NCI-H128 (cell line): ENCODE data around the gene NDUFB4.
"Not testable (repeated sequence)": the region's sequence is repeated elsewhere in the genome, so short reads cannot be mapped to it uniquely, and the experiment has no call there.

Source experiments
- DNase-seq: peaks from one replicate; lab custom pipeline; 2025; ENCODE audit not compliant: unreplicated experiment; lab: John Stamatoyannopoulos, UW

The NDUFB4 gene

DNA sequence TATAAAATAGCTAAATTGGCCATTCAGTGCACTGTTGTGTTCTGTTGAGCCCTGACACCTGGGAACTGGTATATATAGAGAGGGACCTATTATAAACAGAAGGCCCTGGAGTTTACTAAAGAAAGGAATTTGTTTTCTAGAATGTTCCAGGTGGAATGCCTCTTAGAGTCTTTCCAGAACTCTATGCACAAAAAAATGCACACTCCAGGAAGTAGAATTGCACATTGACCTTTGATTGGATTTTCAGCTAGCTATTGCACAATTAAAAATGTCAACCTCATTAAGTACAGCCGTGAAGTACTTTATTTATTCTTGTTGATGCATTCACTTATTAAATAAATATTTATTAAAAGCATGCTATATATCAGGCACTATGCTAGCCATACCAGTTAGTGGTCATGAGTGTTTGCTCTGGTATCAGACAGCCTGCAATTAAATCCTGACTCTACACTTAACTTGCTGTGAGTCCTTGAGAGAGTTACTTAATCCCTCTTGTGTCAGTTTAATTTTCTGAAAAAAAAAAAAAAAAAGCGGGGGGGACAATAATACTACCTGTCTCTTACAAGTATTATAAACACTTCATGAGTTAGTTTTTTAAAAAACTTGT, 40.8 kb downstream of the NDUFB4 start:
- no peak for DNase-seq

DNA sequence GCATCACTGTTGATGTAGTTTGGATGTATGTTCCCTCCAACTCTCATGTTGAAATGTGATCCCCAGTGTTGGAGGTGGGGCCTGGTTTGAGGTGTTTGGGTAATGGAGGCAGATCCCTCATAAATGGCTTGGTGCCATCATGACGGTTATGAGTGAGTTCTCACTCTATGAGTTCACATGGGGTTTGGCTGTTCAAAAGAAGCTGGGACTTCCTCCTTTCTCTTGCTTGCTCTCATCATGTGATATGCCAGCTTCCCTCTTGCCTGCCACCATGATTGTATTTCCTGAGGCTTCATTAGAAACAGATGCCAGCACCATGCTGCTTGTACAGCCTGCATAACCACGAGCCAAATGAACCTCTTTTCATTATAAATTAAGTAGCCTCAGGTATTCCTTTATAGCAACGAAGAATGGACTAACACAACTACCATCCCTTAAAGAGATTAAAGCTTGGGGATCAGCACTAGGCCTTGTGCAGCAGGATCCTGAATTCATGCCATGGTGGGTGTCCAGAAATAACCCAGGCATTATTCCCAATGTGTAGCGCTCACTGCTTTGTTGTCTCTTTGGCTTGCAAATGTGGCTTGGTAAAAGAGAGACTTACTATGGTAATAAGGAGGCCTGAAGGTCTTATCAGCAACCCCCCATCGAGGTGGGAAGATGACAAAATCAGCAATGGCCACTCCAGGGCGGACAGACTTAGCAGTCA, 41.9 kb downstream of the NDUFB4 start:
- no peak for DNase-seq

DNA sequence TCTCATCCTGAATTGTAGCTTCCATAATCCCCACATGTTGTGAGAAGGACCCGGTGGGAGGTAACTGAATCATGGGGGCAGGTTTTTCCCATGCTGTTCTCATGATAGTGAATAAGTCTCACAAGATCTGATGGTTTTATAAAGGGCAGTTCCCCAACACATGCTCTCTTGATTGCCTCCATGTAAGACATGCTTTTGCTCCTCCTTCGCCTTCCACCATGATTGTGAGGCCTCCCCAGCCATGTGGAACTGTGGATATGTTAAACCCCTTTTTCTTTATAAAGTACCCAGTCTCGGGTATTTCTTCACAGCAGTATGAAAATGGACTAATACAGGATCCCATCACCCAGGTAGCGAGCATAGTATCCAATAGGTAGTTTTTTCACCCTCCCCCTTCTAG, 42.7 kb downstream of the NDUFB4 start:
- not testable (repeated sequence) for DNase-seq

DNA sequence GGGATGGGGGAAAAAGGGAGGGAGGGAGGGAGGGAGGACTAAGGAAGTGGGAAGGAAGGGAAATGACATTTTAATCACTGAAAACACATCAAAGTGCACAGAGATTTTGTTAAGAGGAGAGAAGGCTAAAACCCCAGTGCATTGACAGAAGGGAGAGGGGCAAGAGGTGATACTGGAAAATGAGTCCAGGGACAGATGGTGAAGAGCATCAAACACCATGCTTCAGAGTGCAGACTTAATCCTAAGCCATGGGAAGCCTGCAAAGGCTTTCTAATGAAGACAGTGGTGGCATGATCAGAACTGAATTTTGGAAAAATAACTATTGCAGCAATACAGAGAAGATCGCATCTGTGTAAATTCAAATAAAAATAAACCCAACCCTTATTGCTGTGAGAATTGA, 44.1 kb downstream of the NDUFB4 start:
- DNase-seq: no peak

DNA sequence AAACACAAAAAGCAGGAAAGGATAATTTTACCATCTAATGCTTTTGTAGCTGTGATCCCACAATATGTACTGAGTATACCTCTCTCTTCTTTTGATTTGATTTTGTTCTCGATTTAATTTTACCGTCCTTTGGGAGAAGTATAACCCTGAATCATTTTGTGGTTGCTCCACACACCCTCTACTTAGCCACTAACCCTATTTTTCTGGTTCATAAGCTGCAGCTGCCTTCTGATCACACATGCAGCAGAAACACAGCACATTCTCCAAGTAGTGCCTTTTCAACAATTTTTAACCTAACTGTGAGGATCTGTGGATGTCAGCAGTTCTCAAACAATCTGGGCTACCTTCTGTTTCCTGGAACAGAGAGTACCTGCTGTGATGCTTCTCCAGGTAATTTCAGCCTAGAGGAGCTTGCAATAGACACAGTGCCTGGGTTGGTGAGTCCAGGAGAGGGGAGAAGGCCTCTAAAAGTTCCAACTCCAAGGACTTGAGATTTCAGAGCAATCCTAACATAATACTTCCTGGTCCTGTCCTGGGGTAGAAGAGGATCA, 45.6 kb downstream of the NDUFB4 start:
- no peak for DNase-seq

DNA sequence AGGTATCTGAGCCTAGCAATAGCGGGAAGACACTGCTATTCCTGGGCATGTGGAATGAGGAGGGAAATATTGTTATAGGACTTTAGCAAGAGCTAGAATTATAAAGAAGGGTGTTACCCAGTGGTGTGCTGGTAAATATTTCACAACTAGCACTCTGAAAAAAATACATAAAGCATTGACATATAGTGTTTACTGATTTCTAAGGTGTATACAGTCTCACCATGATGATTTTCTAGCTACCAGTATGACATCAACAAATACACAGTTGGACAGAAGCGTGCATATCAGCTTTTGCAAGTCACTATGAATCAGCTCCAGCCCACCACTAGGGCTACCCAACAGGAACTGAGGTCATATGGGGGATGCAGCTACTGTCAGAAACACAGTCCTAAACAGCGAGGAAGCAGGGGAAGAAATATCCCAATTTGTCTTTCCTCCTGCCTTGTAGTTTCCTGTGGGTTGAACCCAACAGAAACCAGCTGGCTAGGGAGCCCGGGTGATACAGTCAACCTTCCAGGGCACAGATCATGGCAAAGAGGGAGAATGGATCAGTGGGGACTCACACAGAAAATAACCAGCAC, 46.3 kb downstream of the NDUFB4 start:
- DNase-seq: no peak

DNA sequence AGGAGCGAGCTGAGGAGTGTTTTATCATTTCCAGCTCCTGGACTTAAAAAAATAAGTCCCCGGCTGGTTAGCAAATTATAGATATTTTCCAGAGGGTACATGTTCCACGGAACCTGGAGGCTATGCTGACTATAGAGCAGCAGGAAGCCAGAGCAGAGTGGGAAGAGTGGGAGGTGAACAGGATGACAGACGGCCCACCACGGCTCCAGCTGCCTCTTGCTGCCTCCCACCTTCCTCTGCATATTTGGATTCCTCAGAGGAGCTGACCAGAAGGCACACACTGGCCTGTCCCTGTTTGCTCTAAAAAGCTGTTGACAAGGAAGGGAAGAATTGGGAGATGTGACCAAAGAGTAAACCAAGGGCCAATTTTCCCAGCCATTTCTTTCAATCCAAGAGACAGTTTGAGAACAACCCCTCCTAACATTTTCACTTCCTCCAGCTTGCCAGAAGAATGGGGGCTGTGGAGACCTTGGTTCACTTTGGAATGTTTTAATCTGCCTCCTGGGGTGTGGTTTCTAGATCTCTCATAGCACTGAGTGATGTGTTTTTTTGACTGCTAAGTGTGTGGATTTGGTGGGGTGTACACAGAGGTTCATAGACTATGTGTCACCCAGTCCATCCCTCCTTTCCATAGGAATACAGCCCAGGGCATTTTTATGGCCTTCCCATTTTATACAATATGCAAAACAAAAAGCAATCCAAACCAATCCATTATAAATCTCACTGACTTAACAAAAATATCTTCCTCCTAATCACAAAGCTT, 49.1 kb downstream of the NDUFB4 start:
- DNase-seq: no peak

DNA sequence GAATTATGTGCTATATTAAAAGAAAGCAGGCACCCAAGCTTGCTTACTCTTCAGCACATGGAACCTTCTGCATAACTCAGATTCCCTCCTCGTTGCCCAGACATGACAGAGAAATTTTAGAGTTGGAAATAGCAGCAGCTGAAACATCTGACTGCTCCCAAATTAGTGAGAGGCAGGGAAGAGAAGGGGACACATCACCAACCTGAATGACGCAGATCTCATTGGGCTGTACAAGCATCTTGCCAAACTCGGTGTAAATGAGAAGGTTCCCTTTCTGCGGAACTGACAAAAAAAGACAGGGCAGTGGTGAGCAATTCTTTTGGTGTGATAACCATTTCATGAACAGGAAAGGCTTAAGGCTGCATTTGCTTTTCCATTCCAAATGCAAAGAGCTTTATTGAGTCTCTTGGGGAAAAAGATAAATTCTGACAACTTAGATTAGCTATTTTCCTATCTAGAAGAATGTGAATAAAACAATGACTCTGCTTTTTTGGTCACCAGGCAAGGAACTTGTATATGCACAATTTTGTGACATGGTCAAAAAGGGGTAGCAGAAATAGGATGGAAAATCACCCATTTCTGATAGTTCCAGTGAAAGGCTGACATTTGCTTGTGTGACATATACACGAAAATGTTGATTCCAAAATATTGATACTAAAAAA, 50.8 kb downstream of the NDUFB4 start:
- DNase-seq: no peak

DNA sequence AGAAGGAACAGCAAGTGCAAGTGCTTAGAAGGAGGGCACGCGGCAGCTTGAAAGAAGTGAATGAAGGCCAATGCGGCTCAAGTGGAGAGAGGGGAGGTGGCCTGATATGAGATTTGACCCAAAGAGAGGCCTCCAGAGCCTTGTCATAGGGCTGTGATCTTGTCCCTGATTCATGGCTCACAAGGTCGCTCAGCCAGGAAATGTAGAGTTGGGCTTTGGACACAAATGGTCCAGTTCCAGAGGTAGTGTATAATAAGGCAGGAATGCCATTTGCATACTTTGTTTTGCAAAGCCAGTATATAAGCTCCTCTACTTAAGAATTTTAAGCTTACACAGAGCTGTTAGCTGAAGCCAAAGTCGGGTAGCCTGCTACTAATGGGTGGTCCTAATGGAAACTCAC, 52.2 kb downstream of the NDUFB4 start:
- DNase-seq: no peak

DNA sequence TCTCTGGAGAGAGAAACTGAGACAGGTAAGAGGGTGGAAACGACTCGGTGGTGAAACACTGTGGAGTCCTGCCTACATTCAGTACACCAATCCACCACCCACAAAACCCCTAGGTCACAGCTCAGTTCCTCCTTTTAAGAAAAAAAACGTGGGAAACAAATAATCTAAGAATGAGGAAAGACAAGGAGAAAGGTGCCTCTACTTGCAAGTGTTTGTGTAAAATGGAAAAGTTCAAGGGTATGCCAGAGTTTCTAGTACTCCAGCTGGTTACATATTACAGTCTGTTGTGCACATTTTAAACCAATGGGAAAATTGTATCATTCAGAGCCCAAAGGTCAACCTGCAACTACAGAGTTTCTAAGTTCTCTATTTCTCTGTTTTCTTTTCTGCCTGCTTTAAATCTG, 53.7 kb downstream of the NDUFB4 start:
- DNase-seq: no peak

DNA sequence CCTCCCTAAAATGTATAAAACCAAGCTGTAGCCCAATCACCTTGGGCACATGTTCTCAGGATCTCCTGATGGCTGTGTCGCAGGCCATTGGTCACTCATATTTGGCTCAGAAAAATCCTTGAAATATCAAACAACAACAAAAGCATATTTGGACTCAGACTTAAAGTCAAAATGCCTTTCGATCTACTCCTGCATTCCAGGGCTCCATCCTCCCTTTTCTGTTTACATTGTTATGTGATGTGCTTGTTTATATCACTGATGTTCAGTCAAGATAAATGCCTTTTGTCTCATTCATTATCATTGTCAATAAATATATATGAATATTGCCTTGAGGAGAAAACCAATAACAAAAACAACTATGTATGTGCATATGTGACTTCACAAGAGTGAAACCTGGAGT, 54.2 kb downstream of the NDUFB4 start:
- no peak for DNase-seq
